K562 (cell line): ENCODE measurements around the gene MAGIX. TPM values are rescaled to one million over a fixed set of nuclear protein-coding genes. Genes with fewer than 3 reads are reported as not detected.

Experiments used
- ATAC-seq: fragments of 200-7000 bp; cut with Tn5 transposase; 3 replicates; pipeline ENCODE4 v1.9.1; 2020; ENCODE audit warnings: moderate library complexity
- BruUV-seq: library from RNA; stranded (reverse); fragments of 400-500 nt; replicated peaks from 2 replicates; lab custom pipeline; 2021; lab: Mats Ljungman, UMichigan
- CTCF ChIA-PET: fragments of 300-600 bp; formaldehyde crosslinking; extraction: SDS; loops from one replicate; lab custom pipeline; 2021; ENCODE audit warnings: low intra/inter-chr PET ratio; lab: Yijun Ruan, JAX
- POLR2A ChIA-PET: fragments of 300-600, 350-650 bp; sonication (Branson Sonifier 250); formaldehyde crosslinking; extraction: SDS; loops from one replicate; lab custom pipeline; 2021; ENCODE audit warnings: antibody characterized with exemption, inconsistent platforms; lab: Yijun Ruan, JAX
- DNase-seq, 4 experiments: peaks; one replicate each; pipeline versions ENCODE4 v3.0.0 to v3.0.0-alpha.2; 2011 to 2018; ENCODE audit warnings: low spot score in 3 of 4, mixed read lengths in 3 of 4; ENCODE audit errors: extremely low read depth in 1 of 4
- FAIRE-seq: peaks from 2 replicates; lab custom pipeline; 2011; peaks lifted over from hg19 to GRCh38; lab: Jason Lieb, UNC
- H2AFZ ChIP-seq: 2 replicates; pipeline ENCODE4 v1.6.0; 2011; ENCODE audit warnings: low read depth, low read length, control low read depth, inconsistent platforms
- H3K27ac ChIP-seq: fragments of 200-600 bp; 3 replicates; pipeline ENCODE4 v1.8.0; 2011; ENCODE audit warnings: low read depth, mild to moderate bottlenecking, control low read depth, inconsistent platforms, low read length, moderate library complexity, mixed read lengths; ENCODE audit errors: extremely low read depth
- H3K27me3 ChIP-seq, 2 experiments: fragments of 300-600 bp in 1 of 2; 2 replicates in 1 of 2; 3 replicates in 1 of 2; pipeline versions ENCODE4 v1.6.0 to v1.8.0; 2011; ENCODE audit warnings: inconsistent platforms in 2 of 2, low read length in 2 of 2, mild to moderate bottlenecking in 1 of 2, mixed read lengths in 1 of 2, moderate library complexity in 1 of 2; ENCODE audit not compliant: control insufficient read depth in 2 of 2, insufficient read depth in 2 of 2
- H3K36me3 ChIP-seq: fragments of 300-600 bp; 3 replicates; pipeline ENCODE4 v1.8.0; 2011; ENCODE audit warnings: mild to moderate bottlenecking, low read length, inconsistent platforms; ENCODE audit not compliant: control insufficient read depth, insufficient read depth
- H3K4me1 ChIP-seq, 2 experiments: fragments of 200-600 bp in 1 of 2; replicated peaks in 1 of 2; 2 replicates in 1 of 2; 3 replicates in 1 of 2; pipeline versions ENCODE4 v1.5.1 to v1.8.0; 2011; ENCODE audit warnings: inconsistent platforms in 2 of 2, low read length in 2 of 2, mild to moderate bottlenecking in 1 of 2, mixed read lengths in 1 of 2, moderate library complexity in 1 of 2; ENCODE audit not compliant: control insufficient read depth in 2 of 2, insufficient read depth in 2 of 2
- H3K4me2 ChIP-seq: 2 replicates; pipeline ENCODE4 v1.6.1; 2011; ENCODE audit warnings: low read length, control low read depth, inconsistent platforms, mixed read lengths; ENCODE audit not compliant: insufficient read depth
- H3K4me3 ChIP-seq: fragments of 200-600 bp; sonication (generic), shearing (Covaris generic); 2 replicates; pipeline ENCODE4 v1.5.1; 2016; ENCODE audit warnings: control low read depth, inconsistent platforms
- H3K79me2 ChIP-seq: fragments of 200-600 bp; 3 replicates; pipeline ENCODE4 v1.8.0; 2011; ENCODE audit warnings: low read length, inconsistent platforms; ENCODE audit not compliant: control insufficient read depth, insufficient read depth
- H3K9ac ChIP-seq, 2 experiments: 2 replicates each; pipeline versions ENCODE4 v1.6.0 to v1.6.1; 2011; ENCODE audit warnings: low read depth in 2 of 2, low read length in 2 of 2, control low read depth in 1 of 2, inconsistent platforms in 1 of 2, mild to moderate bottlenecking in 1 of 2, mixed read lengths in 1 of 2; ENCODE audit not compliant: insufficient read depth in 1 of 2
- H3K9me1 ChIP-seq: one replicate; pipeline ENCODE4 v1.6.0; 2011; ENCODE audit warnings: inconsistent platforms, mild to moderate bottlenecking, low read length, moderate library complexity; ENCODE audit not compliant: control insufficient read depth, insufficient read depth
- H3K9me3 ChIP-seq: replicated peaks from 2 replicates; pipeline ENCODE4 v1.5.1; 2011; ENCODE audit warnings: low read depth, low read length, inconsistent platforms; ENCODE audit not compliant: control insufficient read depth, insufficient read depth
- H4K20me1 ChIP-seq: replicated peaks from 2 replicates; pipeline ENCODE4 v1.6.1; 2011; ENCODE audit warnings: low read length, inconsistent platforms, mixed read lengths; ENCODE audit not compliant: control insufficient read depth, insufficient read depth
- CBX2 ChIP-seq: fragments of 200-600 bp; sonication (generic); IDR thresholded peaks from one replicate; pipeline ENCODE4 v1.6.1; 2012; ENCODE audit warnings: mild to moderate bottlenecking, low read length, inconsistent platforms; ENCODE audit not compliant: insufficient read depth, poor library complexity, severe bottlenecking
- COPS2 ChIP-seq: fragments of 450-650 bp; conservative IDR thresholded peaks from 2 replicates; pipeline ENCODE4 v1.6.1; 2016; ENCODE audit warnings: mild to moderate bottlenecking, moderate library complexity
- FIP1L1 ChIP-seq: fragments of 200-400 bp; formaldehyde crosslinking; IDR thresholded peaks from 2 replicates; pipeline ENCODE4 v1.6.1; 2018; ENCODE audit warnings: mild to moderate bottlenecking, low read depth, low read length; ENCODE audit not compliant: poor library complexity, severe bottlenecking
- L3MBTL2 ChIP-seq: fragments of 450-650 bp; IDR thresholded peaks from 2 replicates; pipeline ENCODE4 v1.6.1; 2016; ENCODE audit warnings: mild to moderate bottlenecking, moderate library complexity
- RB1 ChIP-seq: fragments of 450-650 bp; IDR thresholded peaks from 2 replicates; pipeline ENCODE4 v1.6.1; 2017; ENCODE audit warnings: low read depth, mild to moderate bottlenecking
- RBFOX2 ChIP-seq: fragments of 200-400 bp; formaldehyde crosslinking; IDR thresholded peaks from 2 replicates; pipeline ENCODE4 v1.6.1; 2017; ENCODE audit warnings: low read depth, mild to moderate bottlenecking, low read length, moderate library complexity
- RHOXF2B ChIP-seq: fragments of 250-450 bp; sonication (Bioruptor Pico); conservative IDR thresholded peaks from 2 replicates; pipeline ENCODE4 v1.5.1; 2021
- VEZF1 ChIP-seq: fragments of 200-800 bp; sonication (Bioruptor generic); IDR thresholded peaks from 2 replicates; pipeline ENCODE4 v1.6.1; 2017; ENCODE audit warnings: missing genetic modification characterization, missing compliant biosample characterization
- ZNF639 ChIP-seq, 2 experiments: fragments of 200-800 bp in 1 of 2; sonication (Bioruptor generic) in 1 of 2; sonication (generic) in 1 of 2; formaldehyde crosslinking in 1 of 2; IDR thresholded peaks in 1 of 2; conservative IDR thresholded peaks in 1 of 2; 2 replicates each; pipeline versions ENCODE4 v1.5.0 to v1.6.1; 2016 to 2020; ENCODE audit warnings: missing compliant biosample characterization in 1 of 2, missing genetic modification characterization in 1 of 2, missing genetic modification reagents in 1 of 2
- WGBS: fragments of 100-300 bp; shearing (Covaris generic); methylation state at CpG from one replicate; pipeline ENCODE4 v1.1.6; 2016; ENCODE audit warnings: low coverage, mixed read lengths; ENCODE audit not compliant: insufficient coverage; ENCODE audit errors: missing lambda C conversion rate; 5-methylcytosine and 5-hydroxymethylcytosine counted together
- in situ Hi-C: fragments of 300-500 bp; cut with MboI; formaldehyde crosslinking; loops from 4 replicates; pipeline ENCODE4 v1.15.0; 2018; ENCODE audit warnings: inconsistent platforms, mixed read lengths
- intact Hi-C: fragments of 100-400 bp; cut with micrococcal nuclease; formaldehyde crosslinking; loops from 2 replicates; pipeline ENCODE4 v1.14.2; 2022
- polyA plus RNA-seq, 8 experiments: library from polyadenylated mRNA; depleted of rRNA in 4 of 8; stranded (reverse) in 5 of 8; unstranded in 3 of 8; fragments of >200 nt; fragmentation: Nextera tagmentation in 2 of 8; fragmentation: Illumina TruSeq in 1 of 8; extraction: Ambion mirVana in 2 of 8; extraction: Trizol in 1 of 8; gene quantifications; 2 replicates each; pipeline versions ENCODE4 v1.2.1 to v1.2.3, GENCODE V29; 2011 to 2014; ENCODE audit warnings: inconsistent platforms in 1 of 8, missing spikeins in 1 of 8
- total RNA-seq, 7 experiments: library from RNA; depleted of rRNA in 6 of 7; stranded (reverse); fragments of >200 nt in 6 of 7; fragmentation: Illumina TruSeq in 2 of 7; extraction: Trizol in 2 of 7; gene quantifications; 2 replicates each; pipeline versions ENCODE4 v1.2.1 to v1.2.3, GENCODE V29; 2011 to 2021; ENCODE audit warnings: low replicate concordance in 1 of 7

Gene MAGIX
- total and polyA plus RNA-seq, 9 of the 15 experiments (the other 6 are each of a cell fraction or from before 2014, with no cell fraction given): 0.08 to 3.5 (median 0.47) TPM

- no peak for TF ChIP-seq FIP1L1
- TF ChIP-seq RHOXF2B (CRISPR knock-in tag): no peak
- TF ChIP-seq L3MBTL2: peak; percentile 31; the same call in 1 of the 2 replicates
- peak; percentile 38 for TF ChIP-seq VEZF1 (CRISPR knock-in tag)
- TF ChIP-seq CBX2: no peak
- TF ChIP-seq ZNF639 (CRISPR knock-in tag; conservative IDR thresholded peaks at IDR 0.05 in 1 of 2, IDR thresholded peaks at IDR 0.05 in 1 of 2): 0 out of 4 replicates have a peak, but pooled peaks of 1 of the 2 experiments have one; percentile 36
- TF ChIP-seq, all 486 proteins: peak for 7
These were observed 15.3 kb upstream of the MAGIX start (continued) for GRCh38 chrX:49147282-49147681.

- peak overlapping the region; percentile 54 for H3K4me3 ChIP-seq
- peak overlapping the region; percentile 98 for H3K27ac ChIP-seq
- TF ChIP-seq RBFOX2 (peak; percentile 20; the same call in 1 of the 2 replicates), COPS2 (no peak), RB1 (0 out of 2 replicates have a peak, but pooled peaks have one; percentile 43)
- H3K9me1 ChIP-seq: no peaks in the 10 kb centered on the region
- CTCF ChIA-PET: no interaction called here
- DNase-seq (peak in 2 of 4 experiments; percentile 16 to 41), FAIRE-seq (peak; percentile 70), ATAC-seq (peak; percentile 55)
- peak overlapping the region; percentile 94 for H3K4me2 ChIP-seq
- peaks cover 49% of the 10 kb centered on the region for H3K36me3 ChIP-seq
- intact Hi-C loops (loop anchor here (5.0 kb wide), 1 partner anchor 44 kb away; no protein-coding TSS in a partner anchor), in situ Hi-C loops (no loop called here)
- H3K79me2 ChIP-seq: peaks cover 78% of the 10 kb centered on the region
- H3K9me3 ChIP-seq: peaks cover 9% of the 10 kb centered on the region
- peaks cover 5 to 9% of the 10 kb centered on the region in 2 experiments; a peak in 3 of 5 replicates for H3K4me1 ChIP-seq
- no peaks in the 10 kb centered on the region for H4K20me1 ChIP-seq
- BruUV-seq: no TSS peak
- POLR2A ChIA-PET: interaction anchor here (0.8 kb wide), 1 partner anchor 12 kb away, joined by 3 read pairs; no protein-coding TSS in a partner anchor
- 0 out of 2 replicates have a peak overlapping the region, but pooled peaks have one; percentile 14 for H2AFZ ChIP-seq
- no peaks in the 10 kb centered on the region for H3K27me3 ChIP-seq
- H3K9ac ChIP-seq: peak overlapping the region; percentile 95 to 97
- 0% methylated on average over 13 of the region's 13 CpGs for WGBS
These were observed 14.6 kb upstream of the MAGIX start for GRCh38 chrX:49147936-49148335.
